Immature natural killer cell (primary cell): ENCODE results near the gene NOTCH4. TPM values are rescaled to one million over a fixed set of nuclear protein-coding genes. Genes with fewer than 3 reads are reported as not detected.
A peak's percentile ranks its signal among the peaks of the same experiment; 100 is the strongest.
"Not testable (repeated sequence)": the region's sequence is repeated elsewhere in the genome, so short reads cannot be mapped to it uniquely, and the experiment has no call there.

Experiments
- DNase-seq, 3 donors: peaks; one replicate each; pipeline ENCODE4 v3.0.0; 2022; ENCODE audit warnings: mixed read lengths in 1 of 3
- H3K27ac Mint-ChIP-seq, 6 donors: one replicate each; pipeline ENCODE4 v1.8.0; 2020; ENCODE audit warnings: mixed read lengths in 6 of 6, mild to moderate bottlenecking in 5 of 6, inconsistent platforms in 4 of 6, moderate library complexity in 3 of 6
- H3K27me3 Mint-ChIP-seq, 3 donors: one replicate each; pipeline ENCODE4 v1.8.0; 2020 to 2021; ENCODE audit warnings: low read depth in 3 of 3, mild to moderate bottlenecking in 3 of 3, mixed read lengths in 3 of 3, moderate library complexity in 3 of 3, inconsistent platforms in 1 of 3
- H3K36me3 Mint-ChIP-seq, 3 donors: one replicate each; pipeline ENCODE4 v1.8.0; 2020; ENCODE audit warnings: mixed read lengths in 3 of 3, inconsistent platforms in 2 of 3, mild to moderate bottlenecking in 2 of 3
- H3K4me1 Mint-ChIP-seq, 2 donors: one replicate each; pipeline ENCODE4 v1.8.0; 2020; ENCODE audit warnings: inconsistent platforms in 2 of 2, mild to moderate bottlenecking in 2 of 2, mixed read lengths in 2 of 2, moderate library complexity in 1 of 2
- H3K4me3 Mint-ChIP-seq, 5 donors: one replicate each; pipeline ENCODE4 v1.8.0; 2020; ENCODE audit warnings: mild to moderate bottlenecking in 5 of 5, mixed read lengths in 5 of 5, inconsistent platforms in 3 of 5, moderate library complexity in 3 of 5
- H3K9me3 Mint-ChIP-seq, 6 donors: one replicate each; pipeline ENCODE4 v1.8.0; 2020; ENCODE audit warnings: mild to moderate bottlenecking in 6 of 6, mixed read lengths in 6 of 6, inconsistent platforms in 4 of 6, moderate library complexity in 3 of 6
- polyA plus RNA-seq, 3 donors: library from polyadenylated mRNA; unstranded; fragments of 300-500 nt; fragmentation: Illumina TruSeq; gene quantifications; one replicate each; pipeline ENCODE4 v1.2.3, GENCODE V29; 2021

The NOTCH4 gene
- polyA plus RNA-seq, 3 donors from 2014 or later, result 0.15 to 1.4 (median 1.2) TPM

DNA sequence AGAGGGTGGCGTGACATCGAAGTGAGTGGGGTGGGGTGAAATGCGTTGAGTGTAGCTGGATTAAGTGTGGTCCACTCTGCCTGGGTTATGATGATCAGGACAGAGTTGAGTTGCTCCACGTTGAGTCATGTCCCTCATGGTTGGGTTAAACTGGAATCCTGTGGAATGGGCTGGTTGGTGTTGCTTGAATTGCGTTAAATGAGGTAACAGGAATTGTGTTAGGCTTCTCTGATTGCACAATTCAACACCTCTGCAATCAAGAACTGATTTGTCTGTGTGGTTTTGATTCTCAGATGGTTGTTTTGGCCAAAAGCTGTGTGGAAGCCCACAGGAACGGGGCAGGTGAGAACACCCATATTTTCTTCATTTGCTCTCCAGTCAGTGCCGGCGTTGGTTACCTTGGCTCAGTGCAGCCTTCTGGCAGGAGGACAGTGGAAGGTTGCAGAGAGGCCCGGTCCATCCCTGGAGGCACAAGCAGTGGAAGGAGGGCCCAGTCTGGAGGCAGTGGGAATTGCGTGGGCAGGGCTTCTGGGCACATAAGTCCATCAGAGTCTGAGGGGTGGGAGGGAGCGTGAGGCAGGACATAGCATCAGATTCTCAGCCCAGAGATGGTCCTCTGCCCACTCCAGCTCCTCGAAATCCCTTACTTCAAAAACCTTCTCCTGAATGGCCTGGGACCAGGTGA is 11.6 kb downstream of the NOTCH4 start:
- DNase-seq, result no peak
- Mint-ChIP-seq H3K9me3 (no peaks in the 10 kb centered on the region), H3K36me3 (no peaks in the 10 kb centered on the region), H3K27me3 (peaks cover 0 to 3% (median 2%) of the 10 kb centered on the region in 3 donors), H3K4me1 (no peaks in the 10 kb centered on the region), H3K27ac (no peak overlapping the region), H3K4me3 (no peak overlapping the region)

DNA sequence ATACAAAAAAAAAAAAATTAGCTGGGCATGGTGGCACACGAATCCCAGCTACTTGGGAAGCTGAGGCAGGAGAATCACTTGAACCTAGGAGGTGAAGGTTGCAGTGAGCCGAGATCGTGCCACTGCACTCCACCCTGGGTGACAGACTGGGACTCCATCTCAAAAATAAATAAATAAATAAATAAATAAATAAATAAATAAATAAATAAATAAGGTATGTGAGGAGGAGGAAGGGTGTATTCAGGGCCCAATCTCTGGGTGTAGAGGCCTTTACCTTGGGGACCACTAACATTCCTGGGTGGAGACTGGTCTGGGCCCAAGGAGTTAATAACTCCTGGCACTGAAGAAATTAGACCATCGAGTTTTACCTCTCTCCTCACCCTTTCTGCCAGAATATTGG is 12.4 kb downstream of the NOTCH4 start:
- H3K27me3 Mint-ChIP-seq, H3K4me1 Mint-ChIP-seq, H3K4me3 Mint-ChIP-seq, H3K36me3 Mint-ChIP-seq, DNase-seq, H3K27ac Mint-ChIP-seq, H3K9me3 Mint-ChIP-seq: not testable (repeated sequence)

DNA sequence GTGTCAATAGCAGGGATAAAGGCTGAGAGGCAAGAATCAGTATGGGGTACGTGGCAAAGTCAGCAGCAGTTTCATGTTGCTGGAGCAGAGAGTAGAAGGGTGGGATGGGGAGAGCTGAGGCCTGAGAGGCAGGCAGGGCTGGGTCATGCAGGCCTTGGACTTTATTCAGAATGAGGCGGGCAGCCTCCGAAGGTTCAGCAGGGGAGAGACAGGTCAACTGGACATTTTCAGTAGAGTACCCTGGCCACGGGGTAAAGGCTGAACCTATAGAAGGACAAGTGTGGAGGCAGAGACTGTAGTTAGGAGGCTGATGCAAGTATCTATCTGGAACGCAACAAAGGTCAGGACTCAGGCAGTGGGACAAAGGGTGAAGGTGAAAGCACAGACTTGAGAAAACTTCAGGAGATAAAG is 13.7 kb downstream of the NOTCH4 start:
- Mint-ChIP-seq H3K4me3 (no peak overlapping the region), H3K27me3 (peaks cover 0 to 4% (median 0%) of the 10 kb centered on the region in 3 donors), H3K36me3 (no peaks in the 10 kb centered on the region), H3K27ac (peak overlapping the region in 2 of 6 donors; percentile 64 to 71), H3K9me3 (no peaks in the 10 kb centered on the region), H3K4me1 (no peaks in the 10 kb centered on the region)
- DNase-seq, result no peak

DNA sequence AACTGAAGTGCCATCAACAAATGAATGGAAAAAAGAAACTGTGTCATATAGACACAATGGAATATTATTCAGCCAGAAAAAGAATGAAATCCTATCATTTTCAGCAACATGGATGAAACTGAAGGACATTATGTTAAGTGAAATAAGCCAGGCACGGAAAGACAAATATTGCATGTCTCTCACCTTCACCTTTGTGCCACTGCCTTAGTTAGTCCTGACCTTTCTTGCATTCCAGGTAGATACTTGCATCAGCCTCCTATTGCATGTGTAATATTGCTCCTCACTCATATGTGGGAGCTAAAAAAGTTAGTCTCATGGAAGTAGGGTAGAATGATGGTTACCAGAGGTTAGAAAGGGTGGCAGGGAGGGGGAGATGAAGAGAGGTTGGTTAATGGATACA is 14.9 kb downstream of the NOTCH4 start:
- DNase-seq, result no peak
- no peak overlapping the region for H3K27ac Mint-ChIP-seq
- no peaks in the 10 kb centered on the region for H3K9me3 Mint-ChIP-seq
- peaks cover 0 to 4% (median 0%) of the 10 kb centered on the region in 3 donors for H3K36me3 Mint-ChIP-seq
- peaks cover 0 to 4% (median 3%) of the 10 kb centered on the region in 3 donors for H3K27me3 Mint-ChIP-seq
- H3K4me3 Mint-ChIP-seq, result no peak overlapping the region
- H3K4me1 Mint-ChIP-seq, result no peaks in the 10 kb centered on the region

DNA sequence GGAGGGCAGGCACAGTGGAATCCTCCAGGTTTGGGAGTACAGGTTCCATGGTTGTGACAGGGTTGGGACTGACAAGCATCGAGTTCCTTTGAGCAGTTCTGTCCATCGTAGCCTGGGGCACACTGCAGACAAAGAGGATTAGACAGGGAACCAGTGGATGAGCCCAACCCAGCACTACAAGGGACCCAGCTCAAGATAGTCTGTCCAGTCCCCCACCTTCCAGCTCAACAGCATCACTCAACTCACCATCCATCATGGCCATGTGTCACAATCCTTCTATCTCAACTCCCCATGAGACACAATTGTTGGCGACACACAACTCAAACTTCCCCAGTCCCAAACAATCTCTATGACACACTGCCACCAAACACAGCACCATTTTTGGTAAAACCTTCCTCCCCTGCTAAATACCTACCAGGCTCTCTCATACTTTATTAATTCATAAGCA is 19.6 kb downstream of the NOTCH4 start:
- no peak overlapping the region for H3K4me3 Mint-ChIP-seq
- H3K4me1 Mint-ChIP-seq, result no peaks in the 10 kb centered on the region
- H3K9me3 Mint-ChIP-seq, result no peaks in the 10 kb centered on the region
- H3K27me3 Mint-ChIP-seq, result peaks cover 0 to 6% (median 4%) of the 10 kb centered on the region in 3 donors
- no peak for DNase-seq
- H3K27ac Mint-ChIP-seq, result no peak overlapping the region
- peaks cover 0 to 4% (median 0%) of the 10 kb centered on the region in 3 donors for H3K36me3 Mint-ChIP-seq

DNA sequence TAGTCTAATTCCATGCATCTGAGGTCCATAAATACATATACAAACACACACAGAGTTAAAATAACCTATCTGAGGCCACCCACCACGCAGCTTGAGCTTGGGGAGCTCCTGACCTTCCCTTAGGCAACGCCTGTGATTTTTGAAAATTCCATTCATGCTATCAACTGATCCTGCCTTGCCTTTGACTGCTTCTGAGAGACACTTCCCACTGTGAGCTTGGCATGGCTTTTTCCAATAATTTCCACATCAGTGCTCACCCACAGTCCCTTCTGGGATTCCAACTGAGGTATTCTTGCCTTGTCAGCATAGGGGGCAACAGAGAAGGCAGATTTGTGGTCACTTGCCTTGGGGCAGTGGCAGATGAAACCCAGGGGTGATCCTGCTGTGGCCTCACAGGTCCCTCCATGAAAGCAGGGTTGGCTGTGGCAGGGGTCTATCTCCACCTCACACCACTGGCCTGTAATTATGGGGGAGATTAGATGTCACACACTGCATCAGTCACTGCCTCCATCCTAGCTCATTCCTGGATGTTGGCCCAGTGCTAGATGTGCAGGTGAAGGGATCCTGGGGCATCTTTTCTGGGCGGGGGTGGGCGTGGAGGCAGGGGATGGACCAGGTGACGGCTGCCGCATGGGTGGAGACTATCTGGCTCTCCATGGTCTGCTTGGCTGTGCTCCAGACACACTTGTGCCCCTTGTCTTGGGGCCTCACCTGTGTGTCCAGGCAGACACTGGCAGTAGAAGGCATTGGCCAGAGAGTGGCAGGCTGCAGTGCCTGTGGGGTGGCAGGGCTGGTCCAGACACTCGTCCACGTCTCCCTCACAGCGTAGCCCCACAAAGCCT is 20.2 kb downstream of the NOTCH4 start:
- Mint-ChIP-seq H3K27ac (no peak overlapping the region), H3K36me3 (peaks cover 0 to 4% (median 0%) of the 10 kb centered on the region in 3 donors), H3K4me3 (no peak overlapping the region), H3K4me1 (no peaks in the 10 kb centered on the region), H3K27me3 (peaks cover 0 to 6% (median 4%) of the 10 kb centered on the region in 3 donors), H3K9me3 (no peaks in the 10 kb centered on the region)
- DNase-seq, result no peak

DNA sequence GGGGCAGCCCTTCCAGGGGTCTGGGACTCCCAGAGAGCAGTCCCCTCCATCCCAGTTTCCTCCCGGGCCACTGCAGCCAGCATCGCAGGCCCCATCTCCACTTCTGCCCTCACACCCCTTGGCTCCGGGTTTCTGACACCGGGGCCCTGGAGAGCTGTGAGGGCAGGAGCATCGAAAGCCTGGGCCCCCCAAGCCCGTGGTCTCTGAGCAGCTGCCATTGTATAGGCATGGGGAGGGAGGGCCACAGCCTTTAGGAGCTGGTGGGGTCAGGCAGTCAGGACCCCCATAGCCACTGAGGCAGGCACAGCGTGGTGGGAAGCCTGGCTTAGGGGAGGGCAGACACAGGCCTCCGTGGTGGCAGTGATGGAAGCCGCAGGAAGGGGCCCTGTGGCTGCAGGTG is 21.7 kb downstream of the NOTCH4 start:
- no peaks in the 10 kb centered on the region for H3K9me3 Mint-ChIP-seq
- peaks cover 0 to 6% (median 4%) of the 10 kb centered on the region in 3 donors for H3K27me3 Mint-ChIP-seq
- no peak overlapping the region for H3K27ac Mint-ChIP-seq
- no peak overlapping the region for H3K4me3 Mint-ChIP-seq
- peaks cover 0 to 1% of the 10 kb centered on the region in 2 donors for H3K4me1 Mint-ChIP-seq
- H3K36me3 Mint-ChIP-seq, result peaks cover 0 to 4% (median 0%) of the 10 kb centered on the region in 3 donors
- DNase-seq, result no peak

DNA sequence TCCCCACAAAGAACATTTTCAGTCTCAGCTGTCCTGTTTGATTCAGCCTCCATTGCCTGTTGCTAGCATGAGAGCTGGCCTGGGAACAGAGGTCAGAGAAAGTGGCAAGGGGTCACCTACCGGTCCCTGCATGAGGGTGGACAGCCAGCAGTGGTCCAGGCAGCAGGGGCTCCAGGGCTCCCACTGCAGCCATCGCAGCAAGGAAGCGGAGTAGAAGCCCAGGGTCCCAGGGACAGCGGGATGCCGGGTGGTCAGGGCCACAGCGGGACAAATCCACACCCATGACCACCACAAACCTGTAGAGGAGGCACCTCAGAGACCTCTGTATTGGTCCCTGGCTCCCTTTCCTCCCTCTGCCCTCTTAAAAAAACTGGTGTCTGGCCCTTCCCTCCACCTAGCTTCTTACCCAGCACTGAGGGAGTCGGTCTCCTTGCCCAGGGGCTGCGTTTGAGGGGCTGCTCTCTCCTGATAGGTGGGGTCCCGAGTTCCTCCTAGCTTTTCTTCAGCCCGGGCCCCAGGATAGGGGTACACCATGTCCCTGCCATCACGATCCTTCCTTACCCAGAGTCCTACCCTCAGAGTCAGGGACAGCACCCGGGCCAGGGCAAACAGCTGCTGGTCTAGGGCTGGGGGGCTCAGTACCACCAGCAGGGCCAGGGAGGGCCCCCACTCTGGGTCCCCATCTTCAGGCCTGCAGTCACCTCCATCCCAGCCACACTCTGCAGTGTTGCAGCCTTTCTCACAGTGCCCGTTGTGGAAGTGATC is 23.0 kb downstream of the NOTCH4 start:
- peaks cover 10 to 11% of the 10 kb centered on the region in 2 donors for H3K4me1 Mint-ChIP-seq
- peaks cover 0 to 4% (median 0%) of the 10 kb centered on the region in 3 donors for H3K36me3 Mint-ChIP-seq
- H3K27me3 Mint-ChIP-seq, result peaks cover 5 to 15% (median 10%) of the 10 kb centered on the region in 3 donors
- DNase-seq, result no peak
- H3K9me3 Mint-ChIP-seq, result no peaks in the 10 kb centered on the region
- H3K27ac Mint-ChIP-seq, result peak overlapping the region in 1 of 6 donors; percentile 57
- H3K4me3 Mint-ChIP-seq, result no peak overlapping the region

DNA sequence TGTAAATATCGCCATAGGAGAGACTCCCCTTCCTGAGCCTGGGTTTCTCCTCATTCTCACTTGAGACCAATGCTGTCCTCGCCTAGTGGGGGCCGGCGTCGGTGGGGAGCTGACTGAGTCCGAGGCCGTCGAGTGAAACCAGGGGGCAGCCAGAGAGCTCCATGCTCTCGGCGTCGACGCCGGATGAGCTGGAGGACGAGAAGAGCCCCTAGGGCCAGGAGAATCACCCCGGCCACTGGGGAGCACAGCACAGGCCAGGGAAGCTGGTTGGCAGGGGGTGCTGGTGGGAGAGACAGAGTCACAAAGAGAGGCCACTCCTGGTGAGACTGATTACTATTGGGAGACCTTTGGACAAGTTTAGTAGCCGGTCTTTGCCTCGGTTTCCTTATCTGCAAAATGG is 25.0 kb downstream of the NOTCH4 start:
- no peaks in the 10 kb centered on the region for H3K9me3 Mint-ChIP-seq
- peak overlapping the region in 1 of 5 donors; percentile 51 for H3K4me3 Mint-ChIP-seq
- peak overlapping the region in 4 of 6 donors; percentile 40 to 99 (median 66) for H3K27ac Mint-ChIP-seq
- peaks cover 8 to 12% (median 12%) of the 10 kb centered on the region in 3 donors for H3K27me3 Mint-ChIP-seq
- H3K4me1 Mint-ChIP-seq, result peaks cover 27% of the 10 kb centered on the region in 2 donors
- H3K36me3 Mint-ChIP-seq, result no peaks in the 10 kb centered on the region
- DNase-seq, result no peak

DNA sequence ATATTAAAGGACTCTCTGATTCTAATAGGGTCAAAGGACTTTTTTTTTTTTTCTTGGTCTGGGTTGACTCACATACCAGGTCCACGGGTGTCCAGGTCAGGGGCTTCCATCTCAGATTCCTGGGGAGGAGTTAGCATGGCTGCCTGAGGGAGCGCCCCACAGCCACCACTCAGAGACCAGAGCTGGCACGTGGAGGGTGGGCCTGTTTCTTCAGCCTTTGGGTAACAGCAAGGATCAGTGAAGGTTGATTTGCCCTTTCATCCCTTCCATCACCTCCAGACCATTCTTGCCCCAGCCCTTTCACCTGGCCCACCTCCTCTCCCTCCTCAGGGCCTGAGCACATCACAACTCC is 25.5 kb downstream of the NOTCH4 start:
- peak overlapping the region in 4 of 6 donors; percentile 40 to 99 (median 66) for H3K27ac Mint-ChIP-seq
- peaks cover 32 to 33% of the 10 kb centered on the region in 2 donors for H3K4me1 Mint-ChIP-seq
- H3K9me3 Mint-ChIP-seq, result no peaks in the 10 kb centered on the region
- DNase-seq, result no peak
- peak overlapping the region in 1 of 5 donors; percentile 42 for H3K4me3 Mint-ChIP-seq
- H3K27me3 Mint-ChIP-seq, result peaks cover 8 to 12% (median 12%) of the 10 kb centered on the region in 3 donors
- no peaks in the 10 kb centered on the region for H3K36me3 Mint-ChIP-seq

DNA sequence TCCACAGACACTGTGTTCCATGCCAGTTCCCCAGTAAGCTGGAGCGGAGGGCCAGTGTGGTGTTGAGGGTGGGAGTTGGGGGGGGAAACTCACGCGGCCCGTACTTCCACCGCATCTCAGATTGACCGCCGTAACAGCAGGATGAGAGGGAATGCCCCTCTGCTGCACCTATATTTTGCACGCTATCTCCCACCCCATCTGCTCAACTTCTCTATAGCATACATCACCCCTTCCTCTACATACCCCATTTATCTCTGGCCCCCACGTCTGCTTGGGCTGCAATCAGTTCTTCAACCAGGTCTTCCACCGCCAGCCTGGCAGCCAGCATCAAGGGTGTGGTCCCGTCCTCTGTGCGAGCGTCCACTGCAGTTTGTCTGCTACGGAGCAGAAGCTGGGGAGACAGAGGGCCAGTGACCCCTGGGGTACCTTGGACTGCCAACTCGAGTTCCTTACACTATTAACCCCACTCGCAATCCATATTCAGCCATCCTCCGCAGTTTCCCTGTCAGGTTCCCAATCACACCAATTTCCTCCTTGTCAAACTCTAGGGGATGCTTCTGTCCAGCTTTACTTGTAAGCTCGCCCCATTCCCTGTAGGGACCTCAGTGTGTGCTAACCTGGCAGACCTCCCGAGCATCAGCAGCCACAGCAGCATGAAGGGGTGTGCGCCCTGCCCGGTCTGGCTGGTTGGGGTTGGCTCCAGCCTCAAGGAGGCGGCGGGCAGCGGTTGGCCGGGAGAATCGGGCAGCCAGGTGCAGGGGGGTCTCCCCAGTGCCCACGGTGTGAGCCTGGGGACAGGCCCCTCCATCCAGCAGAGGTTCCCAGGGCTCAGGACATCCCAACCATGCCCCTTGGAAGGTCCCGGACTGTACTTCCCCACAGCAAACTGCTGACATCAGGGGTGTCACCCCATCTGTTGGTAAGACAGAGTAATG is 26.9 kb downstream of the NOTCH4 start:
- Mint-ChIP-seq H3K4me1 (peaks cover 42 to 44% of the 10 kb centered on the region in 2 donors), H3K36me3 (no peaks in the 10 kb centered on the region), H3K27ac (peak overlapping the region; percentile 99 to 100 (median 100)), H3K4me3 (peak overlapping the region; percentile 98 to 99 (median 98)), H3K27me3 (peaks cover 10 to 16% (median 14%) of the 10 kb centered on the region in 3 donors), H3K9me3 (no peaks in the 10 kb centered on the region)
- no peak for DNase-seq

DNA sequence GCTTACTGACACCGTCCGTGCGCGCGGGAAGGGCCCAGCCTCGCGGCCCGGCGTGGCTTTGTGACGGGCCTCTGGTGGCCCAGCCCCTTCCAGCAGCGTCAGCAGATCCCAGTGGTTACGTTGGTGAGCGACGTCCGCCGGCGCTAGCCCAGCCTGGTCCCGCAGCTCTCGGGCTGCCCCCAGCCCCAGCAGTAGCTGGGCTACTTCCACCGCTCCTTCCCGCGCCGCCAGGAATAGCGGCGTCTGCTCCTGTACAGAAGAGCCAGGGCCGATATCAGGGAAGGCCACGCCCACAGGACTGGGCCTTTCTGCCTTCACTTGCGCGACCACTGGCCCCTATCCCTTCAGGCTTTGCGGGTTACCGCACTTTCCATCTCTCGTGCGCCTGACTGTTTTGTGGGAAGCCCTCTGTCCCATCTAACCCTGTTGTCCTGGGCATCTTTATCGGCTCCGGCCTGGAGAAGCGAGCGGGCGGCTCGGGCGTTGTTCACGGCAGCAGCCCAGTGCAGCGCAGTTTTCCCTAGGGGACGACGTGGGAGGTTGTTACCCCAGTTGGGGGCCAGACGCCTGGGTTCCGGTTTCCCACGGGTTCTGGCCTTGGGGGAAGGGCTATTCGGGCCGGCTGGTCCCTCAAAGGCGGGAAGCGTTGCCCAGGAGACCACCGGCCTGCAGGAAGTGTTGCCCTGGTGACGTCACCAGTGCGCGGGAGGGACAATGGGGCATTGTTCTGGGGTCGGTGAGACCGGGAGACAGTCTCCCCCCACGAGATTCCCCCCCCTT is 27.8 kb downstream of the NOTCH4 start:
- DNase-seq, result peak; percentile 81 to 87 (median 84)
- H3K27me3 Mint-ChIP-seq, result peaks cover 11 to 21% (median 18%) of the 10 kb centered on the region in 3 donors
- peaks cover 50 to 52% of the 10 kb centered on the region in 2 donors for H3K4me1 Mint-ChIP-seq
- peak overlapping the region; percentile 99 to 100 (median 100) for H3K27ac Mint-ChIP-seq
- peak overlapping the region; percentile 98 to 99 (median 98) for H3K4me3 Mint-ChIP-seq
- H3K9me3 Mint-ChIP-seq, result no peaks in the 10 kb centered on the region
- H3K36me3 Mint-ChIP-seq, result no peaks in the 10 kb centered on the region
